Endothelial cell of umbilical vein (primary cell): Measurements from ENCODE around the gene SPART.

Experiments used
- EZH2 ChIP-seq: IDR thresholded peaks from 2 replicates; pipeline ENCODE4 v1.6.1; 2012; ENCODE audit warnings: borderline replicate concordance, low read depth, mild to moderate bottlenecking, moderate library complexity, low read length, inconsistent platforms; ENCODE audit not compliant: severe bottlenecking
- GATA2 ChIP-seq: IDR thresholded peaks from 2 replicates; pipeline ENCODE4 v1.7.0; 2011; ENCODE audit warnings: low read depth, mild to moderate bottlenecking, moderate library complexity, mixed read lengths, low read length; ENCODE audit not compliant: insufficient read length, insufficient read depth
- MYC ChIP-seq: IDR thresholded peaks from one replicate; pipeline ENCODE4 v1.6.1; 2011; ENCODE audit warnings: mild to moderate bottlenecking, low read depth, low read length
- POLR2A ChIP-seq: IDR thresholded peaks from 2 replicates; pipeline ENCODE4 v1.6.1; 2012; ENCODE audit warnings: low read depth, mild to moderate bottlenecking, control low read depth, low read length
- TF ChIP-seq, protein P1 (sequence below), 2 donors: IDR thresholded peaks; 1 replicate in 1 of 2; 2 replicates in 1 of 2; pipeline ENCODE4 v1.5.1; 2011; ENCODE audit warnings: low read length in 2 of 2, mild to moderate bottlenecking in 2 of 2, moderate library complexity in 2 of 2, control low read depth in 1 of 2, inconsistent platforms in 1 of 2, low read depth in 1 of 2; ENCODE audit not compliant: insufficient read depth in 1 of 2; ENCODE audit errors: extremely low read depth in 1 of 2

DNA sequence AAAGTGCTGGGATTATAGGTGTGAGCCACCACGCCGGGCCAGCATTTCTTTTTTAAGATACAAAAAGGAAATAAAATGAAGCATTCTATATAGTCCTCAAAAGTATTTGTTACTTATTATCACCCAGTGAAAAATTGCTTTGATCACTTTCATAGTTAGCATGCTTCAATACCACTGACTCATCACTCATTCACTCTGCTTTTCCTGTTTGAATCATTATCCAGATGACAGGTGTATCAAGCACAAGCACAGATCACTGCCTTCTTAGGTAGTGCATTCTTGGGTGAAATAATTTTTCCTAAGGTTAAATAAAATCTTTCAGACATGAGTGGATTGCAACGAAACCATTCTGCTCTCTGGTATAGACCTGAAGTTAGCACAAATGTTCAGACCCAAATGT, 35.8 kb upstream of the SPART start:
- no peak for TF ChIP-seq MYC
- TF ChIP-seq, protein P1, sequence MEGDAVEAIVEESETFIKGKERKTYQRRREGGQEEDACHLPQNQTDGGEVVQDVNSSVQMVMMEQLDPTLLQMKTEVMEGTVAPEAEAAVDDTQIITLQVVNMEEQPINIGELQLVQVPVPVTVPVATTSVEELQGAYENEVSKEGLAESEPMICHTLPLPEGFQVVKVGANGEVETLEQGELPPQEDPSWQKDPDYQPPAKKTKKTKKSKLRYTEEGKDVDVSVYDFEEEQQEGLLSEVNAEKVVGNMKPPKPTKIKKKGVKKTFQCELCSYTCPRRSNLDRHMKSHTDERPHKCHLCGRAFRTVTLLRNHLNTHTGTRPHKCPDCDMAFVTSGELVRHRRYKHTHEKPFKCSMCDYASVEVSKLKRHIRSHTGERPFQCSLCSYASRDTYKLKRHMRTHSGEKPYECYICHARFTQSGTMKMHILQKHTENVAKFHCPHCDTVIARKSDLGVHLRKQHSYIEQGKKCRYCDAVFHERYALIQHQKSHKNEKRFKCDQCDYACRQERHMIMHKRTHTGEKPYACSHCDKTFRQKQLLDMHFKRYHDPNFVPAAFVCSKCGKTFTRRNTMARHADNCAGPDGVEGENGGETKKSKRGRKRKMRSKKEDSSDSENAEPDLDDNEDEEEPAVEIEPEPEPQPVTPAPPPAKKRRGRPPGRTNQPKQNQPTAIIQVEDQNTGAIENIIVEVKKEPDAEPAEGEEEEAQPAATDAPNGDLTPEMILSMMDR (IDR thresholded peaks at IDR 0.05; ENCODE audit: extremely low read depth in 1 of 2, insufficient read depth in 1 of 2, low read depth in 1 of 2, low read length in 2 of 2), result no peak
- TF ChIP-seq EZH2, result no peak
- TF ChIP-seq POLR2A, result no peak
- no peak for TF ChIP-seq GATA2
